NCI-H460 (cell line): ENCODE results near the gene TENM3. TPM values are rescaled to one million over a fixed set of nuclear protein-coding genes. Genes with fewer than 3 reads are reported as not detected.
A peak's percentile ranks its signal among the peaks of the same experiment; 100 is the strongest.
"Not testable (repeated sequence)": the region's sequence is repeated elsewhere in the genome, so short reads cannot be mapped to it uniquely, and the experiment has no call there.

ENCODE experiments used
- DNase-seq: peaks from one replicate; pipeline ENCODE4 v3.0.0-alpha.2; 2016; ENCODE audit warnings: low read depth; ENCODE audit errors: extremely low read depth
- polyA plus RNA-seq: library from polyadenylated mRNA; depleted of rRNA; stranded (reverse); fragments of >200 nt; gene quantifications from 2 replicates; pipeline ENCODE4 v1.2.3, GENCODE V29; 2014; cell fraction: nucleus; rRNA removed
- total RNA-seq: library from RNA; depleted of rRNA; stranded (reverse); fragments of >200 nt; shearing (Covaris generic); gene quantifications from 2 replicates; pipeline ENCODE4 v1.2.3, GENCODE V29; 2014; rRNA removed

Gene TENM3
- total RNA-seq = 13.5 and 13.8 TPM in 2 replicates
- polyA plus RNA-seq = 2.4 and 10.0 TPM in 2 replicates

GRCh38 chr4:182243204-182243603 lies at the start of gene TENM3:
Gene TENM3 (plus strand): TSS chr4:182243402. CDS start chr4:182324021, 80,619 bp downstream.
- not testable (repeated sequence) for DNase-seq

GRCh38 chr4:182194091-182194824 lies 48.9 kb upstream of the TENM3 start:
- no peak for DNase-seq

DNA sequence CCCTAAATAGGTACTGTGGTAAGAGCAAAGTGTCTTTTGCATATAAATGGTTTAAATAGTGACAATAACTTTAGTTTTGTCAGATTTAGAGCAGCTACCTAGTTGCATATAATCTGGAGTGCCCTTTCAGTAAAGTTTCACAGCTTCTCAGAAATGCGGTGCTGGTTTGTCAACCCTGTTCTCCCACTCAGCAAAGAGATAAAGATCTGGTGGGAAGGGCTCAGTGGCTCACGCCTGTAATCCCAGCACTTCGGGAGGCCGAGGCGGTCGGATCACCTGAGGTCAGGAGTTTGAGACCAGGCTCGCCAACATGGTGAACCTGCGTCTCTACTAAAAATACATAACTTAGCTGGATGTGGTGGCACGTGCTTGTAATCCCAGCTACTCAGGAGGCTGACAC lies 45.6 kb upstream of the TENM3 start:
- DNase-seq = no peak

DNA sequence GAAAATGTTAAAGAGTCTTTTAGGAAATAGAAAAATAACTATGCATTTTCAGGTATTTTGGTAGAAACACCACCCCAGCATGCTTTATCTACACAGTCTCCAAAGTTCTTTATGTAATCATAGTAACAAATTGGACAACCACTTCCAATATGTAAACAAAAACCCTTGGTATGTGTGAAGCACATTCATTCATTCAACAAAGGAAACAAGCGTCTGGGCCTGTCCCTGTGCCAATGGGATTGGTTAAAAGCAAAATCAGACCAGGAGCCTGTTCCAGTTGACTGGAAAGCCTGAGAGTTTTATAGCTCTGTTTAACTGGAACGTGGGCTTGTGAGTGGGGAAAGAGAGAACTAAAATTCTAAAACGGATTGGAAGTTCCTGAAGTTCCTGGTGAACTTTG lies 41.3 kb upstream of the TENM3 start:
- DNase-seq = no peak

- no peak for DNase-seq
Observed at GRCh38 chr4:182202650-182203049, 40.6 kb upstream of the TENM3 start.

DNA sequence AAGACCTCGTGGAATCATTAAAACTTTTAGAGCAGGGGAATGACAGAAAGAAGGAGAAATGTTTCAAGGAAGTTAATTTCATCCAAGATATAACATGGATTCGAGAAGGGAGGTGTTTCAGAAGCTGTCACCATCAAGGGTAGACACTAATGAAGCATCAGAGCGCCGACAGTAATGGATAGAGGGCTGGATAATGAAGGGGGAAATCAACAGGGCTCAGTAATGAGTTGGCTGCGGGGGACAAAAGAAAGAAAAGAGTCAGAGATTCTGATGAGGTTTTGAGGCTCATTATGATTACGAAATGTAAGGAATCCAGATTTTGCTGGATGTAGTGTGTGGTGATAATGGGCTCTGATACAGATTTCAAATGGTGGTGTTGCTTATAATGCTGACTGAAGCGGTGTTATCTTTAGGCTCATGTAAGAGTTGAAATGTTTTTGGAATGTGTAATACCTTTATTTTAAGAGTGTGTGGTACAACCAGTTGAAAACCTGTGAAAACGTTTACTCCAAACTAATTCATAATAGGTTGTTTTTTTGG lies 39.3 kb upstream of the TENM3 start:
- no peak for DNase-seq

DNA sequence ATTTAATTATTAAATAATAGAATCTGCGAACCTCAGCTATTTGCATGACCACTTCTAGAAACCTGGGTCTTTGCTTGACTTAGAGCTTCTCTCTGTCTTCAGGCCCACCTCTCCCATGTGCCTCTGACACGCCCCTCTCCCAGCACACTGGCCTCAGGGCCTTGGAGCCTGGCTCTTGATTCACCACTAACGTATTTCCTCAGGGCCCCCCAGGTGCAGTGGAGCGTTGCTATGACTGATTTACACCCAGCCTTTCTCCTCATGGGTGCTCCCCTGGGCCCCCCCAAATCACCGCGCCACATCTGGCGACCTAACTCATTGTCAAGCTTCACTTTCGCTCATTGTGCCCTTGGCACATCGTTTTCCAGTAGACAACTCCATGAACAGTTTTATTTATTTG lies 37.9 kb upstream of the TENM3 start:
- no peak for DNase-seq

DNA sequence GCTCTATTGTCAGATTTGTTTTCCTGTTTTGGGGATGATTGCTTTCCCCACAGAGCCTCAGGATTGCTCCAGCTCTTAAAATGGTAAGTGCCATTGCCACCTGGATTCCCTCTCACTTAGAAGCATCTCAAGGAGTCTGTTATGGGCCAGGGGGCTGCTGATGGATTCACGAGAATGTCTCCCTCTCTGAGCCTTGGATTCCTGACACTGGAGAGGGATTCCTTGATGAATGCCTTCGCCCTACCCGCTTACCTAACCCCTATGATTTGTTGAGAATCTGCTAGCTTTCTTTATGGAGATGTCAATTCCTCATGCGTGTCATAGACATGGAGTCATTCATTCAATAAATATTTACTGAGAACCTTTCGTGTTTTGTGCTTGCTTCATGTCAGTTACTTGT lies 36.9 kb upstream of the TENM3 start:
- DNase-seq = no peak

DNA sequence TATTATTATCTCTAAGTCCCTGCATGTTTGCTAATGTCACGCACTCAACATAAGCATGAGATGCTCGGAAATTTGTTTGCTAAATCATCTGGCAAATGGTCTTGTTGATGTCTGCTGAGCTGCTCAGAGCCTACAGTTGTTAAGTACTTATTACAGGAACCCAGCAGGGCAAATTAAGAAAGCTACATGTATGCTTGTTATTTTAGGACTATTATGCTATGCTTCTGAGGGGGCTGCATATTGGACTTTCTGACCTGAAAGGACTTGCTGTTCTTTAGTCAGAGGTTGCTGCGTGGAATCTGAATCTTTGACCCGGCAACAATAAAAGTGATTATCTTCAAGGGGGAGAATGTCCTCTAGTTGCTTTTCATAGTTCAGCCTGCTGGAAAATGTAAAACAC lies 36.3 kb upstream of the TENM3 start:
- DNase-seq = no peak

- peak; percentile 27 for DNase-seq
Observed at GRCh38 chr4:182207830-182208396, 35.3 kb upstream of the TENM3 start.

DNA sequence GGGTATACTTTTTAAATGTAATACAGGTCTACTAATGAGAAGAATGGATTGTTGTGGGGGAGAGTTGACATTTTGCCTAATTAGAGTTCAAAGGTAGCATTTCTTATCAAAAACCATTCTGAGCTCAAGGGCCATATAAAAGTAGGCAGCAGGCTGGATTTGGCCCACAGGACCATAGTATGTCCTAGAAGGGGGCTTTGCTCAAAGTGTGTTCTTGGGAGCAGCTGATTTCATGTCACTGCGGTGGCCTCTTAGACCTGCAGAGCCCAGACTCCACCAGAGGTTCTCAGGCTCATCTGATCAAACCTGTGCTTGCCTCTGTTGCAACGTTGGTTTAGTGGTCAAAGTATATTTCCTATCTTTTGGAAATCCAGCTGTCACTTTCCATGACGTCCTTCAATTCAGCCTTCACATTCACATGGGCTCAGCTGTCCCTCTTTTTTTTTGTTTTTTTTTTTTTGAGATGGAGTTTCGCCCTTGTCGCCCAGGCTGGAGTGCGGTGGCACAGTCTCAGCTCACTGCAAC lies 34.6 kb upstream of the TENM3 start:
- no peak for DNase-seq

GRCh38 chr4:182212211-182212761 lies 30.9 kb upstream of the TENM3 start:
- no peak for DNase-seq

- no peak for DNase-seq
Observed at GRCh38 chr4:182213004-182213403, 30.2 kb upstream of the TENM3 start.

GRCh38 chr4:182215148-182215547 lies 28.1 kb upstream of the TENM3 start:
- DNase-seq = no peak

- no peak for DNase-seq
Observed at GRCh38 chr4:182216005-182216404, 27.2 kb upstream of the TENM3 start.

DNA sequence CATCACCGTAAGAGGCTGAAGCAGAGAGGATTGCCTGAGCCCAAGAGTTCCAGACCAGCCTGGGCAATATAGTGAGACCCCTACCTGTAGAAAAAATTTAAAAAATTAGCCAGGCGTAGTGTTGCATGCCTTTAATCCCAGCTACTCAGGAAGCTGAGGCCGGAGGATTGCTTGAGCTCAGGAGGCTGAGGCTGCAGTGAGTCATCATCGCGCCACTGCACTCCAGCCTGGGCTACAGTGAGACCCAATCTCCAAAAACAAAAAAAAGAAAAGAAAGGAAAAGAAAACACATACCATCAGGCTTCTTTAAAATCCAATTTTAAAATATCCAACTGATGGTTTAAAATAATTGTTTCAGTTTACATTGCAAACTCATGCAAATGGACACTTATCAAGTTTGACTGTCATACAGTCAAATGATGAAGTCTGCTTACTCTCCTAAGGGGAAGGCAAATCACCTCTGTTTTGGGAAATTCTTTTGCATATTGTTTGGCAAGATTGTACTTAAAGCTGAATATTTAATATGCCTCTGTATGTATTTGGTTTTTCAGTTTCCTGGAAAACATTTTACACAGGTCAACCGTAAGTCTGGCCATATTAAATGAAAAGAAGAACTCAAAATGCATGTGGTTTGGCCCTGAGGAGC lies 23.7 kb upstream of the TENM3 start:
- no peak for DNase-seq

- no peak for DNase-seq
Observed at GRCh38 chr4:182221987-182222386, 21.2 kb upstream of the TENM3 start.

- DNase-seq = no peak
Observed at GRCh38 chr4:182222766-182223165, 20.4 kb upstream of the TENM3 start.

GRCh38 chr4:182223708-182224107 lies 19.5 kb upstream of the TENM3 start:
- DNase-seq = no peak

GRCh38 chr4:182224192-182224850 lies 18.9 kb upstream of the TENM3 start:
- no peak for DNase-seq
